KMS-11 (cell line): ENCODE measurements around the gene EXOC4.

ENCODE experiments used
- H2AFZ ChIP-seq: fragments of 200-600 bp; sonication (generic); 2 replicates; pipeline ENCODE4 v1.6.1; 2016; ENCODE audit warnings: antibody characterized with exemption, mixed run types, low read depth
- H3K27ac ChIP-seq: fragments of 200-600 bp; sonication (generic); 2 replicates; pipeline ENCODE4 v1.6.1; 2016; ENCODE audit warnings: mild to moderate bottlenecking, mixed run types
- H3K27me3 ChIP-seq: fragments of 200-600 bp; sonication (generic); 2 replicates; pipeline ENCODE4 v1.6.1; 2017; ENCODE audit warnings: mild to moderate bottlenecking, low read depth, mixed run types, moderate library complexity; ENCODE audit not compliant: insufficient read depth
- H3K36me3 ChIP-seq: fragments of 200-600 bp; sonication (generic); 2 replicates; pipeline ENCODE4 v1.6.1; 2017; ENCODE audit warnings: mild to moderate bottlenecking, mixed run types; ENCODE audit not compliant: insufficient read depth
- H3K4me1 ChIP-seq: fragments of 200-600 bp; sonication (generic); 2 replicates; pipeline ENCODE4 v1.6.1; 2016; ENCODE audit warnings: mild to moderate bottlenecking, low read depth, mixed run types; ENCODE audit not compliant: poor library complexity, severe bottlenecking
- H3K4me2 ChIP-seq: fragments of 200-600 bp; sonication (generic); 2 replicates; pipeline ENCODE4 v1.7.0; 2016; ENCODE audit warnings: mild to moderate bottlenecking, mixed run types
- H3K4me3 ChIP-seq: fragments of 200-600 bp; sonication (generic); IDR thresholded peaks from 2 replicates; pipeline ENCODE4 v1.6.1; 2017; ENCODE audit warnings: low read depth, low read length, mixed read lengths; ENCODE audit not compliant: insufficient read depth
- H3K79me2 ChIP-seq: fragments of 200-600 bp; sonication (generic); 2 replicates; pipeline ENCODE4 v1.6.1; 2016; ENCODE audit warnings: low read depth, mixed run types; ENCODE audit not compliant: insufficient read depth
- H3K9ac ChIP-seq: fragments of 200-600 bp; sonication (generic); 2 replicates; pipeline ENCODE4 v1.6.1; 2016; ENCODE audit warnings: mild to moderate bottlenecking, mixed run types
- H4K20me1 ChIP-seq: fragments of 200-600 bp; sonication (generic); 2 replicates; pipeline ENCODE4 v1.6.1; 2016; ENCODE audit warnings: mild to moderate bottlenecking, mixed run types; ENCODE audit not compliant: insufficient read depth
- CTCF ChIP-seq: fragments of 200-600 bp; sonication (generic); conservative IDR thresholded peaks from 2 replicates; pipeline ENCODE4 v1.6.1; 2017; ENCODE audit warnings: low read depth, mild to moderate bottlenecking, antibody characterized with exemption, low read length, moderate library complexity, mixed read lengths

EXOC4 gene

GRCh38 chr7:133606991-133607390, 354.1 kb downstream of the EXOC4 start:
- Histone ChIP-seq H3K4me2 (no peak overlapping the region), H3K79me2 (no peaks in the 10 kb centered on the region)
- no peak for TF ChIP-seq CTCF

GRCh38 chr7:133609806-133610205, 356.9 kb downstream of the EXOC4 start:
- no peak overlapping the region for H3K4me3 ChIP-seq
- H3K4me2 ChIP-seq, result no peak overlapping the region
- H3K9ac ChIP-seq, result no peak overlapping the region
- no peaks in the 10 kb centered on the region for H3K36me3 ChIP-seq
- H2AFZ ChIP-seq, result no peak overlapping the region
- H3K27me3 ChIP-seq, result no peaks in the 10 kb centered on the region
- no peaks in the 10 kb centered on the region for H3K4me1 ChIP-seq
- no peaks in the 10 kb centered on the region for H3K79me2 ChIP-seq
- H4K20me1 ChIP-seq, result no peaks in the 10 kb centered on the region
- no peak overlapping the region for H3K27ac ChIP-seq
- TF ChIP-seq CTCF, result no peak

More at GRCh38 chr7:133606991-133607390, 354.1 kb downstream of the EXOC4 start:
- Histone ChIP-seq H3K36me3 (no peaks in the 10 kb centered on the region), H3K4me1 (no peaks in the 10 kb centered on the region), H4K20me1 (no peaks in the 10 kb centered on the region), H3K9ac (no peak overlapping the region), H3K27ac (no peak overlapping the region), H2AFZ (no peak overlapping the region), H3K4me3 (no peak overlapping the region), H3K27me3 (no peaks in the 10 kb centered on the region)

GRCh38 chr7:133611955-133612354, 359.1 kb downstream of the EXOC4 start:
- Histone ChIP-seq H3K27me3 (no peaks in the 10 kb centered on the region), H3K4me2 (no peak overlapping the region), H3K4me1 (no peaks in the 10 kb centered on the region), H3K79me2 (no peaks in the 10 kb centered on the region), H2AFZ (no peak overlapping the region), H3K36me3 (no peaks in the 10 kb centered on the region), H3K9ac (no peak overlapping the region), H3K4me3 (no peak overlapping the region), H3K27ac (no peak overlapping the region), H4K20me1 (no peaks in the 10 kb centered on the region)
- no peak for TF ChIP-seq CTCF

- no peak overlapping the region for H3K4me2 ChIP-seq
- H3K27ac ChIP-seq, result no peak overlapping the region
- TF ChIP-seq CTCF, result no peak
- no peaks in the 10 kb centered on the region for H3K27me3 ChIP-seq
- no peak overlapping the region for H2AFZ ChIP-seq
- no peak overlapping the region for H3K9ac ChIP-seq
- no peak overlapping the region for H3K4me3 ChIP-seq
- no peaks in the 10 kb centered on the region for H3K4me1 ChIP-seq
- no peaks in the 10 kb centered on the region for H3K79me2 ChIP-seq
- no peaks in the 10 kb centered on the region for H4K20me1 ChIP-seq
- H3K36me3 ChIP-seq, result no peaks in the 10 kb centered on the region
Measured at GRCh38 chr7:133613250-133613790, 360.4 kb downstream of the EXOC4 start.
